Liver (tissue), 9 donors: ENCODE measurements around the gene JAML. TPM values are rescaled to one million over a fixed set of nuclear protein-coding genes. Genes with fewer than 3 reads are reported as not detected.

Experiments
- DNase-seq: peaks from one replicate; pipeline ENCODE4 v3.0.0-alpha.2; 2017; ENCODE audit warnings: low spot score
- H3K27ac ChIP-seq, 2 donors: one replicate each; pipeline ENCODE4 v1.7.0; 2013; ENCODE audit warnings: inconsistent platforms in 2 of 2, low read length in 2 of 2, control low read depth in 1 of 2, low read depth in 1 of 2, mild to moderate bottlenecking in 1 of 2
- H3K27me3 ChIP-seq, 4 donors: one replicate each; pipeline versions ENCODE4 v1.6.1 to v1.7.0; 2013; ENCODE audit warnings: low read length in 3 of 4, inconsistent platforms in 1 of 4, mild to moderate bottlenecking in 1 of 4, moderate library complexity in 1 of 4; ENCODE audit not compliant: control insufficient read depth in 4 of 4, insufficient read depth in 4 of 4
- H3K36me3 ChIP-seq, 4 donors: one replicate each; pipeline versions ENCODE4 v1.6.1 to v1.7.0; 2013; ENCODE audit warnings: low read length in 3 of 4, mild to moderate bottlenecking in 3 of 4, low read depth in 1 of 4, moderate library complexity in 1 of 4; ENCODE audit not compliant: control insufficient read depth in 4 of 4, insufficient read depth in 3 of 4
- H3K4me1 ChIP-seq, 4 donors: one replicate each; pipeline versions ENCODE4 v1.6.1 to v1.7.0; 2013; ENCODE audit warnings: low read length in 3 of 4, mild to moderate bottlenecking in 3 of 4, moderate library complexity in 1 of 4; ENCODE audit not compliant: control insufficient read depth in 4 of 4, insufficient read depth in 4 of 4
- H3K4me3 ChIP-seq, 3 donors: one replicate each; pipeline versions ENCODE4 v1.6.1 to v1.7.0; 2013; ENCODE audit warnings: low read length in 3 of 3, control low read depth in 1 of 3, low read depth in 1 of 3, mild to moderate bottlenecking in 1 of 3
- H3K9ac ChIP-seq, 2 donors: one replicate each; pipeline ENCODE4 v1.7.0; 2013; ENCODE audit warnings: low read length in 2 of 2, mild to moderate bottlenecking in 2 of 2, moderate library complexity in 2 of 2, control low read depth in 1 of 2, low read depth in 1 of 2
- H3K9me3 ChIP-seq, 4 donors: one replicate each; pipeline versions ENCODE4 v1.6.1 to v1.7.0; 2013; ENCODE audit warnings: low read length in 3 of 4; ENCODE audit not compliant: control insufficient read depth in 4 of 4
- ATF3 ChIP-seq: IDR thresholded peaks from 2 replicates; pipeline ENCODE4 v1.6.1; 2016; ENCODE audit warnings: antibody characterized with exemption
- EGR1 ChIP-seq, 2 donors: IDR thresholded peaks; 2 replicates each; pipeline ENCODE4 v1.6.1; 2016 to 2018; ENCODE audit warnings: antibody characterized with exemption in 2 of 2, low read depth in 2 of 2
- FOXA1 ChIP-seq: IDR thresholded peaks from 2 replicates; pipeline ENCODE4 v1.6.1; 2016; ENCODE audit warnings: antibody characterized with exemption
- FOXA2 ChIP-seq: IDR thresholded peaks from 2 replicates; pipeline ENCODE4 v1.6.1; 2016; ENCODE audit warnings: antibody characterized with exemption
- GABPA ChIP-seq, 2 donors: IDR thresholded peaks in 1 of 2; conservative IDR thresholded peaks in 1 of 2; 2 replicates each; pipeline ENCODE4 v1.6.1; 2016; ENCODE audit warnings: antibody characterized with exemption in 2 of 2, mild to moderate bottlenecking in 1 of 2, moderate library complexity in 1 of 2
- HNF4A ChIP-seq, 2 donors: conservative IDR thresholded peaks; 2 replicates each; pipeline ENCODE4 v1.6.1; 2016; ENCODE audit warnings: antibody characterized with exemption in 2 of 2, mild to moderate bottlenecking in 2 of 2
- HNF4G ChIP-seq: IDR thresholded peaks from 2 replicates; pipeline ENCODE4 v1.6.1; 2016; ENCODE audit warnings: antibody characterized with exemption
- MAX ChIP-seq: IDR thresholded peaks from 2 replicates; pipeline ENCODE4 v1.6.1; 2016; ENCODE audit warnings: antibody characterized with exemption
- NR2F2 ChIP-seq: IDR thresholded peaks from 2 replicates; pipeline ENCODE4 v1.6.1; 2016; ENCODE audit warnings: antibody characterized with exemption
- RAD21 ChIP-seq, 2 donors: IDR thresholded peaks; 2 replicates each; pipeline ENCODE4 v1.6.1; 2016; ENCODE audit warnings: antibody characterized with exemption in 2 of 2, mild to moderate bottlenecking in 2 of 2
- RXRA ChIP-seq, 2 donors: IDR thresholded peaks; 2 replicates each; pipeline ENCODE4 v1.6.1; 2017 to 2018; ENCODE audit warnings: antibody characterized with exemption in 2 of 2, mild to moderate bottlenecking in 1 of 2
- SP1 ChIP-seq: IDR thresholded peaks from 2 replicates; pipeline ENCODE4 v1.6.1; 2018; ENCODE audit warnings: antibody characterized with exemption, mild to moderate bottlenecking
- TAF1 ChIP-seq: conservative IDR thresholded peaks from 2 replicates; pipeline ENCODE4 v1.6.1; 2016; ENCODE audit warnings: antibody characterized with exemption, mild to moderate bottlenecking
- YY1 ChIP-seq: IDR thresholded peaks from 2 replicates; pipeline ENCODE4 v1.6.1; 2016; ENCODE audit warnings: antibody characterized with exemption, mild to moderate bottlenecking
- ZBTB33 ChIP-seq: IDR thresholded peaks from 2 replicates; pipeline ENCODE4 v1.6.1; 2016; ENCODE audit warnings: antibody characterized with exemption
- WGBS: extraction: QIAGEN DNeasy Blood & Tissue Kit; methylation state at CpG from one replicate; pipeline ENCODE4 v1.1.7; 2013; 5-methylcytosine and 5-hydroxymethylcytosine counted together
- polyA plus RNA-seq, 2 donors: library from polyadenylated mRNA; stranded (reverse) in 1 of 2; unstranded in 1 of 2; fragments of 200-250 nt in 1 of 2; fragments of >200 nt in 1 of 2; fragmentation: Nextera tagmentation in 1 of 2; extraction: Ambion mirVana in 1 of 2; gene quantifications; one replicate each; pipeline versions ENCODE4 v1.2.1 to v1.2.3, GENCODE V29; 2013 to 2015
- total RNA-seq, 2 donors: library from RNA; depleted of rRNA; stranded (reverse); fragments of >200 nt; gene quantifications; one replicate each; pipeline ENCODE4 v1.2.3, GENCODE V29; 2014
- TF ChIP-seq, protein P1 (sequence below): IDR thresholded peaks from 2 replicates; pipeline ENCODE4 v1.6.1; 2016; ENCODE audit warnings: antibody characterized with exemption, mild to moderate bottlenecking
- donor health status: healthy.
- donor health status: healthy.
- donor health status: healthy.
- donor health status: healthy.
- donor health status: healthy.

Gene JAML
- total and polyA plus RNA-seq, 4 donors: 2.2 to 13.5 (median 6.5) TPM

DNA sequence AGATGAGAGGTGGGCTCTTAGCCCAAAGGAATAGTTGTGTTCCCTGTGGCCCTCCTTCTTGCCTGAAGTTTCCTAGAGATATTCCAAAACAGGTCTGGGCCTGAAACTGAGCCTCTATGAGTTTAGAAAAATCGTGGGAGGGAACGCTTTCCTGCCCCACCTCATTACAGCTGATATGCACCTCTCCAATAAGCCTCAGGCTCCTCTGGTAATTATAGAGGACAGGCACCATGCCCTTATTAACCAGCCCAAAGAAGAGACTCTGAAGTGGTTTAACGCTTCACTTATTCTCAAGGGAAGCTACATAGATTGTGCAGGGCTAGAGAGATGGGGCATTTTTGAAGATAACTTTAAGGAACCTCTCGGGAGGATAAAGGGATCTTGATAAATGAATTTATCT lies 42.7 kb upstream of the JAML start:
- Histone ChIP-seq H3K4me3 (no peak overlapping the region), H3K9me3 (no peaks in the 10 kb centered on the region), H3K27ac (no peak overlapping the region), H3K4me1 (peaks cover 5 to 11% (median 7%) of the 10 kb centered on the region in 4 donors), H3K27me3 (no peaks in the 10 kb centered on the region), H3K9ac (no peak overlapping the region), H3K36me3 (no peaks in the 10 kb centered on the region)
- 88% methylated on average over 4 of the region's 4 CpGs for WGBS
- DNase-seq: no peak
- TF ChIP-seq EGR1 (IDR thresholded peaks at IDR 0.05; ENCODE audit: low read depth in 2 of 2) (no peak), HNF4A (conservative IDR thresholded peaks at IDR 0.05) (no peak), HNF4G (no peak), RAD21 (IDR thresholded peaks at IDR 0.05) (no peak), GABPA (IDR thresholded peaks at IDR 0.05 in 1 of 2, conservative IDR thresholded peaks at IDR 0.05 in 1 of 2) (no peak), NR2F2 (no peak), MAX (no peak), FOXA2 (no peak), FOXA1 (no peak), RXRA (IDR thresholded peaks at IDR 0.05) (no peak), YY1 (no peak), ZBTB33 (no peak), ATF3 (no peak)
- TF ChIP-seq, protein P1, sequence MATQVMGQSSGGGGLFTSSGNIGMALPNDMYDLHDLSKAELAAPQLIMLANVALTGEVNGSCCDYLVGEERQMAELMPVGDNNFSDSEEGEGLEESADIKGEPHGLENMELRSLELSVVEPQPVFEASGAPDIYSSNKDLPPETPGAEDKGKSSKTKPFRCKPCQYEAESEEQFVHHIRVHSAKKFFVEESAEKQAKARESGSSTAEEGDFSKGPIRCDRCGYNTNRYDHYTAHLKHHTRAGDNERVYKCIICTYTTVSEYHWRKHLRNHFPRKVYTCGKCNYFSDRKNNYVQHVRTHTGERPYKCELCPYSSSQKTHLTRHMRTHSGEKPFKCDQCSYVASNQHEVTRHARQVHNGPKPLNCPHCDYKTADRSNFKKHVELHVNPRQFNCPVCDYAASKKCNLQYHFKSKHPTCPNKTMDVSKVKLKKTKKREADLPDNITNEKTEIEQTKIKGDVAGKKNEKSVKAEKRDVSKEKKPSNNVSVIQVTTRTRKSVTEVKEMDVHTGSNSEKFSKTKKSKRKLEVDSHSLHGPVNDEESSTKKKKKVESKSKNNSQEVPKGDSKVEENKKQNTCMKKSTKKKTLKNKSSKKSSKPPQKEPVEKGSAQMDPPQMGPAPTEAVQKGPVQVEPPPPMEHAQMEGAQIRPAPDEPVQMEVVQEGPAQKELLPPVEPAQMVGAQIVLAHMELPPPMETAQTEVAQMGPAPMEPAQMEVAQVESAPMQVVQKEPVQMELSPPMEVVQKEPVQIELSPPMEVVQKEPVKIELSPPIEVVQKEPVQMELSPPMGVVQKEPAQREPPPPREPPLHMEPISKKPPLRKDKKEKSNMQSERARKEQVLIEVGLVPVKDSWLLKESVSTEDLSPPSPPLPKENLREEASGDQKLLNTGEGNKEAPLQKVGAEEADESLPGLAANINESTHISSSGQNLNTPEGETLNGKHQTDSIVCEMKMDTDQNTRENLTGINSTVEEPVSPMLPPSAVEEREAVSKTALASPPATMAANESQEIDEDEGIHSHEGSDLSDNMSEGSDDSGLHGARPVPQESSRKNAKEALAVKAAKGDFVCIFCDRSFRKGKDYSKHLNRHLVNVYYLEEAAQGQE: no peak

GRCh38 chr11:118265954-118266353 lies 41.1 kb upstream of the JAML start:
- H3K27ac ChIP-seq: no peak overlapping the region

More at GRCh38 chr11:118265954-118266353, 41.1 kb upstream of the JAML start:
- Histone ChIP-seq H3K9me3 (no peaks in the 10 kb centered on the region), H3K9ac (no peak overlapping the region), H3K36me3 (peaks cover 0 to 6% (median 3%) of the 10 kb centered on the region in 4 donors), H3K4me3 (no peak overlapping the region), H3K4me1 (peaks cover 5 to 12% (median 8%) of the 10 kb centered on the region in 4 donors), H3K27me3 (no peaks in the 10 kb centered on the region)
- TF ChIP-seq FOXA1 (no peak), RXRA (IDR thresholded peaks at IDR 0.05) (no peak), FOXA2 (no peak), ATF3 (no peak), SP1 (no peak), TAF1 (no peak), YY1 (no peak), EGR1 (IDR thresholded peaks at IDR 0.05; ENCODE audit: low read depth in 2 of 2) (no peak), RAD21 (IDR thresholded peaks at IDR 0.05) (no peak), HNF4A (conservative IDR thresholded peaks at IDR 0.05) (no peak), NR2F2 (no peak), GABPA (IDR thresholded peaks at IDR 0.05 in 1 of 2, conservative IDR thresholded peaks at IDR 0.05 in 1 of 2) (no peak), HNF4G (no peak)
- TF ChIP-seq, protein P1: no peak
- WGBS: 77% methylated on average over 1 of the region's 1 CpG
- no peak for DNase-seq
